DMS53 (cell line): Measurements from ENCODE around the gene CFAP61.
"Not testable (repeated sequence)": the region's sequence is repeated elsewhere in the genome, so short reads cannot be mapped to it uniquely, and the experiment has no call there.

ENCODE experiments used
- DNase-seq: peaks from one replicate; lab custom pipeline; 2025; lab: John Stamatoyannopoulos, UW

CFAP61 gene

GRCh38 chr20:20321134-20321533 is 268.8 kb downstream of the CFAP61 start:
- no peak for DNase-seq

- no peak for DNase-seq
These were observed 269.6 kb downstream of the CFAP61 start for GRCh38 chr20:20321917-20322316.

DNA sequence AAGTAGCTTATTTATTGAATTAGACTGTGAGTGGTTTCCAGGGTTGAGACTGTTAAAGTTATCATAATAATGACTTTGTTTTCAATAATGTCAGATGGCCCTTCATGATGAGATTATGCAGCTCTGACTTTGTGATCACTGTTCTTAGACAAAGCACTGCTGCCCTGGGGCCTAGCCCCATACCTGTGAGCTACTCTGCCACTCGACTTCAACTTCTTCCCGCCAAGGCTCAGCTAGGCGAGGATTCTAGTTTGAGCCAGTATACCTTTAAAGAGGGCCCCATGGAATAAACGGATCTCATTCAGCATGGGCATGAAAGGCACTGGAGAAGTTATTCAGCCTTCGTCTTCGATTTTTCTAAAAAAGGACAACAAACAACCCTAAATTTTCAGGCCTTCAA is 270.6 kb downstream of the CFAP61 start:
- no peak for DNase-seq

GRCh38 chr20:20327746-20328145 is 275.4 kb downstream of the CFAP61 start:
- no peak for DNase-seq

DNA sequence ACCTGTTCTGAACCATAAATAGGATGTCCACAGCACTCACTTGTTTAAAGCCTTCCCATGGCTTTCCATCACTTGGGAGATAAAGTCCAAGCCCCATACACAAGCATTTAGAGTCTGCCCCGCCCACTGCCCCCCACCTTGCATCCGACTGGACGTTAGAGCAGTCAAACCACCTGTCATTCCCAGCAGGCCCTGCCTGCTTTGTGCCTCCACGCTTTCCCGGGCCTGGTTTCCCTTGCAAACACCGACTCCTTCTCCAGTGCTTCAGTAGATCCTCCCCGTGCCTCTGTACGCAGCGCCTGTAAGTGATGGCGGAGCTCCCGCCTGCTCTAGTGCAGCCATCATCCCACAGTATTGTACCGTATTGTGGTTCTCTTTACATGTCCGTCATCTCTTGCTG is 277.2 kb downstream of the CFAP61 start:
- DNase-seq = no peak

- DNase-seq = no peak
These were observed 278.8 kb downstream of the CFAP61 start for GRCh38 chr20:20331156-20331555.

DNA sequence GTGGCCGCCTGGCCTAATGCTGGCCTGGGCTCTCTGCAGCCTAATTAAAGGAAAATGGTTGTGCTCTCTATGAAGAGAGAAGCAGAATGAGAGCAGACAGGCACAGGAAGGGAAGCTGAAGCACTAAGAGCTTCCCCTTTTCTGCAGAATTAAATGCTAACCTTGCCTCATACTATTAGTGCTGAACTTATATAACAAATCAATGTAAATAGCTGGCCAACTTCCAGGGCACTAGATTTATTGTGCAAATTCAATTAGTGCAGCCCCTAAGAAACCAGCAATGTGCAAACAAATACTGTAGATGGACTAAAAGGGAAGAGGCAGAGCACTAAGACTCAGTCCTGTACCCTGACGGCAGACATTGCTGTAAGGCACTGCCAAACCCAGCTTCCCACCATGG is 279.5 kb downstream of the CFAP61 start:
- DNase-seq = no peak

DNA sequence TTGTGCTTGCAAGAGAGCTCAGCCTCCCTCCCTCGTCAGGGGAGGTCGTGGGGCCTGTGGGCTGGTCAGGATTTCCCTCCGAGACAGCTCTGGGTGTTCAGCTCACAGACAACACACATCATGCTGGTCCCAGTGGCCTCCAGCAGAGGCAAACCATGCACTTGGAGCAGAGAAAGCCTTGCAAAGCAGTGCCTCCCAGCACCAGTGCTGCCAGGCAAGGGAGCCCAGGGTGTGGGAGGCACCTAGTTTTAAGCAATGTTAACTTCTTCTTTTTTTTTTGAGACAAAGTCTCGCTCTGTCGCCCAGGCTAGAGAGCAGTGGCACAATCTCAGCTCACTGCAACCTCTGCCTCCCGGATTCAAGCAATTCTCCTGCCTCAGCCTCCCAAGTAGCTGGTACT is 281.5 kb downstream of the CFAP61 start:
- DNase-seq = no peak

DNA sequence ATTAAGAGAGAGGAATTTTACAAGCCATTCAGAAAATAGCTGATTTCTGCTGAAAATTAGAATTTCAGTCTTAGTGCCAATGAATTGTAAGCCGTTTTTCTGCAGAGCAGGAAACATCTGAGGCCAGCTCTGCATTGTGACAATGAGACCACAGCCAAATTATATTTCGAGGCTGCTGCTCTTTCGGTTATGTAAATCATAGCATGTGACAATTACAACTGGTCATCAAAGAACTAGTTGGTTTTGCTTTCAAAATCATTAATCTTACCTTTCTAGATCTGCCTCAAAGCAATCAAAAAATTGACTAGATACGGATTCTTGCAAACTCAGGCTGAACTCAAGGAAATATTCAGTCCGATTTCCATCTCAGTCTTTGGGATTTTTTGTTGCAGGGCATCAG is 282.2 kb downstream of the CFAP61 start:
- no peak for DNase-seq

DNA sequence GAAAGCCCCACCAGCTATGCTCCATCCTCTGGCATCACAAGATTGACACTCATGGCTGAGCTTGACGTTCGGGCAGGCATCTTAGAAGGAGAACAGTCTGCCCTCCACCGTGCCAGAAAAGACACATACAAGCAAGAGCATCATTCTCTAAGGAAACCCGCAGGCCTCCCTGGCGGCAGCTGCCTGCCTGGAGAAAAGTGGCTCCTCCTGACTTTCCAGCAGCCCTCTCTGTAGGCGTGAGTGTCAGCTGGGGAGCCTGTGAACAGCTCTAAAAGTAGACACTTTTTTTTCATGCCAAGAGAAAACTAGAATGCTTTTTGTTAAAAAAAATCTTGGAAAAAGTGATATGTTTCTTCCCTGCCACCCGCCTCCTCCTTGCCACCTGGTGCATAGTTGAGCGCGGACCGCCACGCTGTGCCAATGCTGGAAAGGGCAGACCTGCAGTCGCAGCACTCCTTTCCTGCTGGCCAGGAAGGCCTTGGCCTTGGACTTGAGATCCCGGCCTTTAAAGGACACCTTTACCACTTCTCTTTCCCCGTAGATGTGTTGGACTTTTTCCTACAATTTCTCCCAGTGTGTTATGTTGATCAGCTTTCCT is 285.9 kb downstream of the CFAP61 start:
- DNase-seq = no peak

DNA sequence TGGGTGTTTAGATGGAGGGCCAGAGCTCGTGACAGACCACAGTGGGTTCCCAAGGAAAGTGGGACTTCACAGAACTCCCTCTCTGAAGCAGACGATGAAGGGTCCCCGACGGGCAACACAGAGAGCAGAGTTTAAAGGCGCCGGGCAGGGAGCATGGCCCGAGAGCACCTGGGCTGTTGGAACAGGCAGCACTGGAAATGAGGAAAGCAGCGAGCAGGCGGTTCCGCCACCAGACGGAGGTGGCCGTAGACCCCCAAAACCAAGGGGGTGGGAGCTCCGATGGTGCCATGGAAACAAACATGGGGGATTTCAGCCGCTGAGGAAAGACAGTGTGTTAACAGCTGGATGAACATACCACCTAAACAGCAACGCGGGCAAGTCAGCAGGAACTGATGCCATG is 288.1 kb downstream of the CFAP61 start:
- DNase-seq = no peak

- DNase-seq = no peak
These were observed 289.0 kb downstream of the CFAP61 start for GRCh38 chr20:20341371-20341770.

- no peak for DNase-seq
These were observed 289.7 kb downstream of the CFAP61 start for GRCh38 chr20:20342066-20342465.

DNA sequence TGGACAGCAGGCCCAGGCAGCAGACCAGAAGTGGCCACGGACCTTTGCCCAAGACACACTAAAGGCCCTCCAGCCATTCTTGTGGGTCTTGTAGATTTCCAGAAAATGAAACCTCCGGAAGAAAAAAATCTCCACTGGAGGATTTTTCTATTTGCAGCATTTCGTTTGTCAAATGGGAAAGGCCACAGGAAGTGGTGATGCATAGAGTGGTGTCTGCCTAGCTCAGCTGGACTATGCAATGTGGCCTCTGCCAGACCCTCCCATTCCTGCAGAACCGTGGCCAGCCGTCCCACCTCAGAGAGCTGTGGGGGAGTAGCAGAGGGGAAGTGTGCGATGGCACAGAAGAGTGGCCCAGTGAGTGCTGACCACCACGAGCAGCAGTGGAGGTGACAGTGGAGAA is 291.6 kb downstream of the CFAP61 start:
- DNase-seq = no peak

GRCh38 chr20:20344476-20344875 is 292.1 kb downstream of the CFAP61 start:
- DNase-seq = no peak

- no peak for DNase-seq
These were observed 301.2 kb downstream of the CFAP61 start for GRCh38 chr20:20353576-20353975.

- DNase-seq = not testable (repeated sequence)
These were observed 303.2 kb downstream of the CFAP61 start for GRCh38 chr20:20355503-20355902.

GRCh38 chr20:20358801-20359200 is 306.5 kb downstream of the CFAP61 start:
- peak; percentile 68 for DNase-seq

- DNase-seq = no peak
These were observed 307.3 kb downstream of the CFAP61 start for GRCh38 chr20:20359628-20360027.

GRCh38 chr20:20360464-20360863 is 308.1 kb downstream of the CFAP61 start:
- peak; percentile 89 for DNase-seq

DNA sequence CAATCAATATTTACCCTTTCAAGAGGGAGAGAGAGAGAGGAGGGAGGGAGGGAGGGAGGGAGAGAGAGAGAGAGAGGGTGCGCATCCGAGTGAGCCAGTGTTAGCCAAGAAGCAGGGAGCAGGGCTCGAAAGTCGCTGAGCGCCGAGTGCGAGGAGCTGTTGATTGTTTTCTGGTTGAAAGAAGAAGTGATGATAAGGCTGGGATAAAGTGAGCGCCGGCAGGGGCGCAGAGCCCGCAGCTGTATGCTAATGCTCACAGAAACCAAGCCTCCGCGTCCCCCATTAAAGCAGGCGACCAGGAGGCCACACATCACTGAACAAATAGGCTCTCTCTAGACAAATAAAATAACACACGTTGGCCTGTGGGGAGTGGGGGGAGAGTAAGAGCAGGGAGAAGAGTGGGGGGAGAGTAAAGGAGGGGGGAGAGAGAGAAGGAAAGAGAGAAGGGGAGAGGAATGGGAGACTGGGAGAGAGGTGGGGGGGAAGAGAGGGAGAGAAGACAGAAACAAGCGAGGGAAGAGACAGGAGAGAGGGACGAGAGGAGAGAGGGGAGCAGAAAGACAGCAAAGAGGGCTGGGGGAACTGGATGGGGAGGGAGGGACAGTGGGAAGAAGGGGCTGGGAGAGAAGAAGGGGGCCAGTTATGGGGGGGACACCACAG is 310.6 kb downstream of the CFAP61 start:
- peak; percentile 96 for DNase-seq

- DNase-seq = peak; percentile 90
These were observed 311.1 kb downstream of the CFAP61 start for GRCh38 chr20:20363434-20363798.

- peak; percentile 98 for DNase-seq
These were observed 311.7 kb downstream of the CFAP61 start for GRCh38 chr20:20363799-20364592.
